Measurements from ENCODE around the gene CCR4. TPM values are rescaled to one million over a fixed set of nuclear protein-coding genes. Genes with fewer than 3 reads are reported as not detected.
"Not testable (repeated sequence)": the region's sequence is repeated elsewhere in the genome, so short reads cannot be mapped to it uniquely, and the experiment has no call there.

The CCR4 gene
- polyA plus RNA-seq, 1 donor from 2014 or later: not detected

DNA sequence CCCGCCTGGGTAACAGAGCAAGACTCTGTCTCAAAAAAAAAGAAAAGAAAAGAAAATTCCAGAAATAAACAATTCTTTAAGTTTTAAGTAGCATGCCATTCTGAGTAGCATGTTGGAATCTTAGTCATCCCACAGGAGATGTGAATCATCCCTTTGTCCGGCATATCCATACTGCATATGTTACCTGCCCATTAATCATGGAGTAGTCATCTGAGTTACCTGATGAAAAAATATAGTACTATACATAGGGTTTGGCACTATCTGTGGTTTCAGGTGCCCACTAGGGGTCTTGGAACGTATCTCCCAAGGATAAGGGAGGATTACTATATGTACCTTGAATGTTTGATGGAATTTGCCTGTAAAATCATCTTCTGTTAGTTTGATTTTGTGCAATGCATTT, 6.3 kb upstream of the CCR4 start:
- no peaks in the 10 kb centered on the region for H3K36me3 ChIP-seq (ENCODE audit: insufficient read depth, low read length)
- no peaks in the 10 kb centered on the region for H3K9me3 ChIP-seq (ENCODE audit: low read length)
- H2AFZ ChIP-seq (ENCODE audit: low read depth, low read length): no peak overlapping the region
- H3K79me2 ChIP-seq (replicated peaks; ENCODE audit: insufficient read depth, low read length): no peaks in the 10 kb centered on the region
- no peak overlapping the region for H3K27ac ChIP-seq (ENCODE audit: low read length)
- no peaks in the 10 kb centered on the region for H4K20me1 ChIP-seq (ENCODE audit: insufficient read depth)
- H3K4me2 ChIP-seq (ENCODE audit: low read length): no peak overlapping the region
- no peak overlapping the region for H3K4me3 ChIP-seq (ENCODE audit: low read length)
- no peaks in the 10 kb centered on the region for H3F3A ChIP-seq (ENCODE audit: insufficient read depth, low read length, poor library complexity, severe bottlenecking)
- no peaks in the 10 kb centered on the region for H3K27me3 ChIP-seq (ENCODE audit: insufficient read depth, low read depth, low read length)
- H3K9ac ChIP-seq (ENCODE audit: low read length): no peak overlapping the region
- TF ChIP-seq MXI1 (conservative IDR thresholded peaks at IDR 0.05; ENCODE audit: poor library complexity, severe bottlenecking): no peak
- no peak for TF ChIP-seq POLR2AphosphoS5 (IDR thresholded peaks at IDR 0.05)
- TF ChIP-seq, protein P1, sequence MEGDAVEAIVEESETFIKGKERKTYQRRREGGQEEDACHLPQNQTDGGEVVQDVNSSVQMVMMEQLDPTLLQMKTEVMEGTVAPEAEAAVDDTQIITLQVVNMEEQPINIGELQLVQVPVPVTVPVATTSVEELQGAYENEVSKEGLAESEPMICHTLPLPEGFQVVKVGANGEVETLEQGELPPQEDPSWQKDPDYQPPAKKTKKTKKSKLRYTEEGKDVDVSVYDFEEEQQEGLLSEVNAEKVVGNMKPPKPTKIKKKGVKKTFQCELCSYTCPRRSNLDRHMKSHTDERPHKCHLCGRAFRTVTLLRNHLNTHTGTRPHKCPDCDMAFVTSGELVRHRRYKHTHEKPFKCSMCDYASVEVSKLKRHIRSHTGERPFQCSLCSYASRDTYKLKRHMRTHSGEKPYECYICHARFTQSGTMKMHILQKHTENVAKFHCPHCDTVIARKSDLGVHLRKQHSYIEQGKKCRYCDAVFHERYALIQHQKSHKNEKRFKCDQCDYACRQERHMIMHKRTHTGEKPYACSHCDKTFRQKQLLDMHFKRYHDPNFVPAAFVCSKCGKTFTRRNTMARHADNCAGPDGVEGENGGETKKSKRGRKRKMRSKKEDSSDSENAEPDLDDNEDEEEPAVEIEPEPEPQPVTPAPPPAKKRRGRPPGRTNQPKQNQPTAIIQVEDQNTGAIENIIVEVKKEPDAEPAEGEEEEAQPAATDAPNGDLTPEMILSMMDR (IDR thresholded peaks at IDR 0.05; ENCODE audit: poor library complexity, severe bottlenecking): no peak
- TF ChIP-seq RAD21 (conservative IDR thresholded peaks at IDR 0.05): no peak
- TF ChIP-seq, protein P2, sequence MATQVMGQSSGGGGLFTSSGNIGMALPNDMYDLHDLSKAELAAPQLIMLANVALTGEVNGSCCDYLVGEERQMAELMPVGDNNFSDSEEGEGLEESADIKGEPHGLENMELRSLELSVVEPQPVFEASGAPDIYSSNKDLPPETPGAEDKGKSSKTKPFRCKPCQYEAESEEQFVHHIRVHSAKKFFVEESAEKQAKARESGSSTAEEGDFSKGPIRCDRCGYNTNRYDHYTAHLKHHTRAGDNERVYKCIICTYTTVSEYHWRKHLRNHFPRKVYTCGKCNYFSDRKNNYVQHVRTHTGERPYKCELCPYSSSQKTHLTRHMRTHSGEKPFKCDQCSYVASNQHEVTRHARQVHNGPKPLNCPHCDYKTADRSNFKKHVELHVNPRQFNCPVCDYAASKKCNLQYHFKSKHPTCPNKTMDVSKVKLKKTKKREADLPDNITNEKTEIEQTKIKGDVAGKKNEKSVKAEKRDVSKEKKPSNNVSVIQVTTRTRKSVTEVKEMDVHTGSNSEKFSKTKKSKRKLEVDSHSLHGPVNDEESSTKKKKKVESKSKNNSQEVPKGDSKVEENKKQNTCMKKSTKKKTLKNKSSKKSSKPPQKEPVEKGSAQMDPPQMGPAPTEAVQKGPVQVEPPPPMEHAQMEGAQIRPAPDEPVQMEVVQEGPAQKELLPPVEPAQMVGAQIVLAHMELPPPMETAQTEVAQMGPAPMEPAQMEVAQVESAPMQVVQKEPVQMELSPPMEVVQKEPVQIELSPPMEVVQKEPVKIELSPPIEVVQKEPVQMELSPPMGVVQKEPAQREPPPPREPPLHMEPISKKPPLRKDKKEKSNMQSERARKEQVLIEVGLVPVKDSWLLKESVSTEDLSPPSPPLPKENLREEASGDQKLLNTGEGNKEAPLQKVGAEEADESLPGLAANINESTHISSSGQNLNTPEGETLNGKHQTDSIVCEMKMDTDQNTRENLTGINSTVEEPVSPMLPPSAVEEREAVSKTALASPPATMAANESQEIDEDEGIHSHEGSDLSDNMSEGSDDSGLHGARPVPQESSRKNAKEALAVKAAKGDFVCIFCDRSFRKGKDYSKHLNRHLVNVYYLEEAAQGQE (IDR thresholded peaks at IDR 0.05; ENCODE audit: borderline replicate concordance): no peak
- TF ChIP-seq EZH2 (IDR thresholded peaks at IDR 0.05; ENCODE audit: borderline replicate concordance, insufficient read depth, low read length, poor library complexity, severe bottlenecking): no peak
- TF ChIP-seq SMC3 (conservative IDR thresholded peaks at IDR 0.05; ENCODE audit: poor library complexity): no peak
- TF ChIP-seq TAF1 (IDR thresholded peaks at IDR 0.05; ENCODE audit: low read depth): no peak
- no peaks in the 10 kb centered on the region for H3K9me2 ChIP-seq (ENCODE audit: insufficient read depth, low read length)

DNA sequence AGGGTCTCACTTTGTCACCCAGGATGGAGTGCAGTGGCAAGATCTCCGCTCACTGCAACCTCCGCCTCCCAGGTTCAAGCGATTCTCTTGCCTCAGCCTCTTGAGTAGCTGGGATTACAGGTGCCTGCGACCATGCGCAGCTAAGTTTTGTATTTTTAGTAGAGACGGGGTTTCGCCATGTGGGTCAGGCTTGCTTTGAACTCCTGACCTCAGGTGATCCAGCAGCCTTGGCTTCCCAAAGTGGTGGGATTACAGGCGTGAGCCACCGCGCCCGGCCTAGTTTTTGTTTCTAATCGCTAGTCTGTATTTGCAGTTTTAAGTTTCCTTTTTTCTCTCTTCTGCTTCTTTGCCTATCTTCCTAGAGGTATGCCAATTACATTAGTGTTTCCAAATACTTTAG, 5.8 kb upstream of the CCR4 start:
- not testable (repeated sequence) for H2AFZ ChIP-seq (ENCODE audit: low read depth, low read length); H3K79me2 ChIP-seq (replicated peaks; ENCODE audit: insufficient read depth, low read length); H3K27me3 ChIP-seq (ENCODE audit: insufficient read depth, low read depth, low read length); H3K9ac ChIP-seq (ENCODE audit: low read length); H4K20me1 ChIP-seq (ENCODE audit: insufficient read depth); H3K27ac ChIP-seq (ENCODE audit: low read length); H3K4me2 ChIP-seq (ENCODE audit: low read length); H3K9me2 ChIP-seq (ENCODE audit: insufficient read depth, low read length); H3F3A ChIP-seq (ENCODE audit: insufficient read depth, low read length, poor library complexity, severe bottlenecking); H3K9me3 ChIP-seq (ENCODE audit: low read length); H3K36me3 ChIP-seq (ENCODE audit: insufficient read depth, low read length); H3K4me3 ChIP-seq (ENCODE audit: low read length)

DNA sequence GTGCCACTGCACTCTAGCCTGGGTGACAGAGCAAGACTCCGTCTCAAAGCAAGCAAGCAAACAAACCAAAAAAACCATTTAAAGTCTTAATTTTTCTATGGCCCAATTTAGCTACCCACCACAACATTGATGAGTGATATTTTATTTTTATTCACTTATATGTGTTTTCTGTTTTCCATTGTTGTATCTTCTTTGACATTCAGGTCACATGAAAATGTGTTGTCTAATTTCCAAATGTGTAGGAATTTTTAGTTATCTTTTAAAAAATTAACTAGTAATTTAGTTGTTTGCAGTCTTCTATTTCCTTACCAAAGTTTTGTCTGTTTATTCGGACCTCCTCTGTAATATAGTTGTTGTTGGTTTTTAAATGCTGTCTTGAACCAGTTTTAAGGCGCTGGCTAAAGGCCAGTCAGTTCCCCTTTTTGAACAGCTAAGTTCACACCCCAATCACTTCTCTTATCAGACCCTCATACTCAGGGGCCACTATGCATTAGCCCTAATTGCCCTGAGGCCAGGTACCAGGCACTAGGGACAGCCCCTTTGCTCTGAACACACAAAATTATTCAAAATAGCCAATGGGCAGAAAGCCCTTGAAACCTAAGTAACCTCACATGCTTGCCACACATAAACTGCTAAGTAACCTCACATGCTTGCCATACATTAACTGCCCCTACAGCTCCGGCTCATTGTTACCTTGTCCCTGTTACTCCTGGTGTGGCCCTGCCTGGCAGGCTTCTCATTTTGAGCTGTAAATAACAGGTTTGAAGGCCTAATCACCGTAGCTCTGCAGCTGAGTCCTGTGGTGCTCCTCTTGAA, 4.3 kb upstream of the CCR4 start:
- Histone ChIP-seq H3K27ac (ENCODE audit: low read length) (no peak overlapping the region), H3K4me3 (ENCODE audit: low read length) (no peak overlapping the region), H3F3A (ENCODE audit: insufficient read depth, low read length, poor library complexity, severe bottlenecking) (no peaks in the 10 kb centered on the region), H3K9ac (ENCODE audit: low read length) (no peak overlapping the region), H3K4me2 (ENCODE audit: low read length) (no peak overlapping the region), H3K9me2 (ENCODE audit: insufficient read depth, low read length) (no peaks in the 10 kb centered on the region), H2AFZ (ENCODE audit: low read depth, low read length) (no peak overlapping the region), H3K9me3 (ENCODE audit: low read length) (no peaks in the 10 kb centered on the region), H4K20me1 (ENCODE audit: insufficient read depth) (no peaks in the 10 kb centered on the region), H3K27me3 (ENCODE audit: insufficient read depth, low read depth, low read length) (no peaks in the 10 kb centered on the region), H3K79me2 (replicated peaks; ENCODE audit: insufficient read depth, low read length) (no peaks in the 10 kb centered on the region), H3K36me3 (ENCODE audit: insufficient read depth, low read length) (no peaks in the 10 kb centered on the region)
- no peak for TF ChIP-seq EZH2 (IDR thresholded peaks at IDR 0.05; ENCODE audit: borderline replicate concordance, insufficient read depth, low read length, poor library complexity, severe bottlenecking)
- no peak for TF ChIP-seq SMC3 (conservative IDR thresholded peaks at IDR 0.05; ENCODE audit: poor library complexity)
- no peak for TF ChIP-seq EP300 (conservative IDR thresholded peaks at IDR 0.05; ENCODE audit: poor library complexity, severe bottlenecking)
- TF ChIP-seq, protein P2 (IDR thresholded peaks at IDR 0.05; ENCODE audit: borderline replicate concordance): no peak
- TF ChIP-seq POLR2AphosphoS5 (IDR thresholded peaks at IDR 0.05): no peak
- TF ChIP-seq, protein P1 (IDR thresholded peaks at IDR 0.05; ENCODE audit: poor library complexity, severe bottlenecking): no peak
- TF ChIP-seq TAF1 (IDR thresholded peaks at IDR 0.05; ENCODE audit: low read depth): no peak
- TF ChIP-seq MXI1 (conservative IDR thresholded peaks at IDR 0.05; ENCODE audit: poor library complexity, severe bottlenecking): no peak
- TF ChIP-seq RAD21 (conservative IDR thresholded peaks at IDR 0.05): no peak
